MM.1S (cell line): ENCODE results near the gene NSA2.
A peak's percentile ranks its signal among the peaks of the same experiment; 100 is the strongest.

Experiments used
- DNase-seq: peaks from one replicate; pipeline ENCODE4 v3.0.0-alpha.2; 2015
- H2AFZ ChIP-seq: fragments of 300-600 bp; sonication (generic); 2 replicates; pipeline ENCODE4 v1.6.0; 2016; ENCODE audit warnings: antibody characterized with exemption, low read length
- H3F3A ChIP-seq: fragments of 300-600 bp; sonication (generic); 2 replicates; pipeline ENCODE4 v1.6.1; 2016; ENCODE audit warnings: mild to moderate bottlenecking, antibody characterized with exemption, low read length, moderate library complexity, mixed read lengths; ENCODE audit not compliant: insufficient read depth
- H3K27ac ChIP-seq: fragments of 300-600 bp; sonication (generic); 2 replicates; pipeline ENCODE4 v1.5.1; 2016; ENCODE audit warnings: mild to moderate bottlenecking, low read length
- H3K27me3 ChIP-seq: fragments of 300-600 bp; sonication (generic); replicated peaks from 2 replicates; pipeline ENCODE4 v1.6.0; 2016; ENCODE audit warnings: low read length; ENCODE audit not compliant: insufficient read depth
- H3K36me3 ChIP-seq: fragments of 300-600 bp; sonication (generic); replicated peaks from 2 replicates; pipeline ENCODE4 v1.6.1; 2016; ENCODE audit warnings: mild to moderate bottlenecking, low read length, mixed read lengths; ENCODE audit not compliant: insufficient read depth
- H3K4me1 ChIP-seq: fragments of 300-600 bp; sonication (generic); 2 replicates; pipeline ENCODE4 v1.6.1; 2016; ENCODE audit warnings: low read length, mixed read lengths
- H3K4me2 ChIP-seq: fragments of 300-600 bp; sonication (generic); 2 replicates; pipeline ENCODE4 v1.6.0; 2016; ENCODE audit warnings: low read depth, low read length
- H3K4me3 ChIP-seq: fragments of 300-600 bp; sonication (generic); 2 replicates; pipeline ENCODE4 v1.5.1; 2016; ENCODE audit warnings: low read length, mixed read lengths
- H3K79me2 ChIP-seq: fragments of 300-600 bp; sonication (generic); 2 replicates; pipeline ENCODE4 v1.6.1; 2016; ENCODE audit warnings: mixed run types, low read length, mixed read lengths
- H3K9ac ChIP-seq: fragments of 300-600 bp; sonication (generic); 2 replicates; pipeline ENCODE4 v1.6.1; 2016; ENCODE audit warnings: low read length, mixed read lengths
- H3K9me2 ChIP-seq: fragments of 300-600 bp; sonication (generic); replicated peaks from 2 replicates; pipeline ENCODE4 v1.6.1; 2016; ENCODE audit warnings: mild to moderate bottlenecking, low read length, mixed read lengths; ENCODE audit not compliant: insufficient read depth
- H3K9me3 ChIP-seq: fragments of 300-600 bp; sonication (generic); replicated peaks from 2 replicates; pipeline ENCODE4 v1.6.1; 2016; ENCODE audit warnings: mild to moderate bottlenecking, low read length, mixed read lengths; ENCODE audit not compliant: insufficient read depth
- H4K20me1 ChIP-seq: fragments of 300-600 bp; sonication (generic); 2 replicates; pipeline ENCODE4 v1.6.1; 2016; ENCODE audit warnings: mild to moderate bottlenecking, low read length, moderate library complexity, mixed read lengths; ENCODE audit not compliant: insufficient read depth
- CTCF ChIP-seq: fragments of 300-600 bp; sonication (generic); IDR thresholded peaks from 2 replicates; pipeline ENCODE4 v1.5.1; 2016; ENCODE audit warnings: antibody characterized with exemption, low read length, mixed read lengths
- EZH2 ChIP-seq: fragments of 300-600 bp; sonication (generic); optimal IDR thresholded peaks from 2 replicates; pipeline ENCODE3; 2017; ENCODE audit warnings: low read depth, mild to moderate bottlenecking, antibody characterized with exemption, low read length, mixed read lengths
- EZH2phosphoT487 ChIP-seq: fragments of 300-600 bp; sonication (generic); IDR thresholded peaks from 2 replicates; pipeline ENCODE4 v1.6.1; 2018; ENCODE audit warnings: antibody characterized with exemption, low read length

Gene NSA2

GRCh38 chr5:74766849-74767578 is at the start of gene NSA2, which contains the start of gene GFM2:
NSA2 (plus strand) TSS chr5:74767249; CDS start chr5:74767361, 112 bp downstream.
GFM2 (minus strand) TSS chr5:74767117; CDS start chr5:74763742, 3,375 bp downstream.
- no peaks in the 10 kb centered on the region for H4K20me1 ChIP-seq
- peak within 1 kb of the TSS; percentile 82 for H3K4me2 ChIP-seq
- no peaks in the 10 kb centered on the region for H3K9me2 ChIP-seq
- H3K4me3 ChIP-seq: peak within 1 kb of the TSS; percentile 81
- peak within 1 kb of the TSS; percentile 50; the same call in 1 of the 2 replicates for H3K27ac ChIP-seq
- H3K36me3 ChIP-seq: no peaks in the 10 kb centered on the region; the same call in 1 of the 2 replicates
- H3K9ac ChIP-seq: peak within 1 kb of the TSS; percentile 63
- peak; percentile 93 for DNase-seq
- H2AFZ ChIP-seq: peak within 1 kb of the TSS; percentile 98
- H3K27me3 ChIP-seq: no peaks in the 10 kb centered on the region
- peaks cover 55% of the 10 kb centered on the region for H3K79me2 ChIP-seq
- H3F3A ChIP-seq: peaks cover under 1% of the 10 kb centered on the region; the same call in 1 of the 2 replicates
- peaks cover 12% of the 10 kb centered on the region for H3K4me1 ChIP-seq
- no peak for TF ChIP-seq EZH2
- no peak for TF ChIP-seq EZH2phosphoT487
- TF ChIP-seq CTCF: no peak
- no peaks in the 10 kb centered on the region for H3K9me3 ChIP-seq

- DNase-seq: no peak
- no peaks in the 10 kb centered on the region for H3K9me3 ChIP-seq
- no peak overlapping the region for H2AFZ ChIP-seq
- no peaks in the 10 kb centered on the region for H3F3A ChIP-seq
- no peaks in the 10 kb centered on the region for H4K20me1 ChIP-seq
- no peaks in the 10 kb centered on the region for H3K36me3 ChIP-seq
- TF ChIP-seq CTCF (no peak), EZH2 (no peak), EZH2phosphoT487 (no peak)
- no peaks in the 10 kb centered on the region for H3K9me2 ChIP-seq
- H3K27ac ChIP-seq: no peak overlapping the region
- no peaks in the 10 kb centered on the region for H3K4me1 ChIP-seq
- no peak overlapping the region for H3K9ac ChIP-seq
- no peak overlapping the region for H3K4me2 ChIP-seq
- no peaks in the 10 kb centered on the region for H3K27me3 ChIP-seq
- H3K79me2 ChIP-seq: no peaks in the 10 kb centered on the region
- H3K4me3 ChIP-seq: no peak overlapping the region
Measured at GRCh38 chr5:74717596-74717995, 49.5 kb upstream of the NSA2 start.

- no peaks in the 10 kb centered on the region for H3K27me3 ChIP-seq
- no peak for DNase-seq
- no peak overlapping the region for H3K4me2 ChIP-seq
- H3K9me3 ChIP-seq: no peaks in the 10 kb centered on the region
- TF ChIP-seq EZH2 (no peak), CTCF (no peak), EZH2phosphoT487 (no peak)
- H3F3A ChIP-seq: no peaks in the 10 kb centered on the region
- H3K36me3 ChIP-seq: peaks cover 9% of the 10 kb centered on the region; the same call in 1 of the 2 replicates
- no peak overlapping the region for H3K27ac ChIP-seq
- H2AFZ ChIP-seq: no peak overlapping the region
- H3K4me1 ChIP-seq: no peaks in the 10 kb centered on the region
- H3K9me2 ChIP-seq: no peaks in the 10 kb centered on the region
- H3K79me2 ChIP-seq: no peaks in the 10 kb centered on the region
- no peaks in the 10 kb centered on the region for H4K20me1 ChIP-seq
- H3K9ac ChIP-seq: no peak overlapping the region
- H3K4me3 ChIP-seq: no peak overlapping the region
Measured at GRCh38 chr5:74722271-74722670, 44.8 kb upstream of the NSA2 start.
